ENCODE data around the gene SEC23B.

DNA sequence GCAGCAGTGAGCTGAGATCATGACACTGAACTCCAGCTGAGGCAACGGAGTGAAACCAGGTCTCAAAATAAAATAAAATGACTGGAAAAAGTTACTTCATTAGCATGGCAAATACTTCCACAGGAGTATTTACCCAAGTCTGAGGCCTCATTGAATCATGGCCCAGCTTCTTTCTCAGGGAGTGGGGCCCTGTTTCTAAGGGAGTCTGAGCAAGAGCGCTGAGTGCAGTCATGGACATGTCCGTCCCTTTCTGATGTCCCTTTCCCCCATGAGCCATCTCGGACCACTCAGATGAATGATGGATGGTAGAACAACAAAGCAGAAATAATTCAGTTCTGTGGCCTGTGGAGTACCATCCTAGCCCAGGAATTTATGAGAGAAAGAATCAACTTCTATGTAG is 72.3 kb downstream of the SEC23B start:
- TF ChIP-seq POLR2A (IDR thresholded peaks at IDR 0.05) (no peak), CTCF (IDR thresholded peaks at IDR 0.05) (no peak)

All from lower leg skin (tissue), 3 donors.